GM23248 (cell line): ENCODE data around the gene DNAJC10. TPM values are rescaled to one million over a fixed set of nuclear protein-coding genes. Genes with fewer than 3 reads are reported as not detected.

ENCODE experiments used
- DNase-seq: peaks from one replicate; pipeline ENCODE4 v3.0.0-alpha.2; 2015
- H2AFZ ChIP-seq: fragments of 200-600 bp; sonication (generic); 2 replicates; pipeline ENCODE4 v1.6.1; 2016; ENCODE audit warnings: antibody characterized with exemption
- H3F3A ChIP-seq: fragments of 200-600 bp; sonication (generic); 2 replicates; pipeline ENCODE4 v1.6.1; 2016; ENCODE audit warnings: mild to moderate bottlenecking, antibody characterized with exemption, mixed run types; ENCODE audit not compliant: insufficient read depth
- H3K27ac ChIP-seq: fragments of 200-600 bp; sonication (generic); 2 replicates; pipeline ENCODE4 v1.5.1; 2016; ENCODE audit warnings: mild to moderate bottlenecking
- H3K27me3 ChIP-seq: fragments of 200-600 bp; sonication (generic); replicated peaks from 2 replicates; pipeline ENCODE4 v1.6.1; 2016; ENCODE audit warnings: mild to moderate bottlenecking; ENCODE audit not compliant: insufficient read depth
- H3K36me3 ChIP-seq: fragments of 200-600 bp; sonication (generic); 2 replicates; pipeline ENCODE4 v1.6.1; 2016; ENCODE audit warnings: low read depth, mild to moderate bottlenecking
- H3K4me1 ChIP-seq: fragments of 200-600 bp; sonication (generic); 2 replicates; pipeline ENCODE4 v1.6.1; 2016; ENCODE audit warnings: mild to moderate bottlenecking; ENCODE audit not compliant: insufficient read depth
- H3K4me2 ChIP-seq: fragments of 200-600 bp; sonication (generic); one replicate; pipeline ENCODE4 v1.6.1; 2016; ENCODE audit warnings: mild to moderate bottlenecking; ENCODE audit not compliant: unreplicated experiment
- H3K4me3 ChIP-seq: fragments of 200-600 bp; sonication (generic); 2 replicates; pipeline ENCODE4 v1.5.1; 2016; ENCODE audit warnings: mild to moderate bottlenecking
- H3K79me2 ChIP-seq: fragments of 200-600 bp; sonication (generic); 2 replicates; pipeline ENCODE4 v1.6.1; 2016; ENCODE audit warnings: mild to moderate bottlenecking; ENCODE audit not compliant: insufficient read depth
- H3K9ac ChIP-seq: fragments of 200-600 bp; sonication (generic); 2 replicates; pipeline ENCODE4 v1.6.1; 2016; ENCODE audit warnings: mild to moderate bottlenecking
- H3K9me2 ChIP-seq: fragments of 200-600 bp; sonication (generic); 2 replicates; pipeline ENCODE4 v1.6.1; 2016; ENCODE audit warnings: mixed run types, mild to moderate bottlenecking, moderate library complexity; ENCODE audit not compliant: insufficient read depth
- H3K9me3 ChIP-seq: fragments of 200-600 bp; sonication (generic); one replicate; pipeline ENCODE4 v1.6.1; 2017; ENCODE audit warnings: low read depth
- H4K20me1 ChIP-seq: fragments of 200-600 bp; sonication (generic); 2 replicates; pipeline ENCODE4 v1.6.0; 2016; ENCODE audit not compliant: insufficient read depth
- EZH2 ChIP-seq: fragments of 200-600 bp; sonication (generic); IDR thresholded peaks from 2 replicates; pipeline ENCODE4 v1.6.1; 2018; ENCODE audit warnings: antibody characterized with exemption, mild to moderate bottlenecking; ENCODE audit not compliant: insufficient read depth, poor library complexity, severe bottlenecking
- EZH2phosphoT487 ChIP-seq: fragments of 200-600 bp; sonication (generic); IDR thresholded peaks from 2 replicates; pipeline ENCODE4 v1.6.1; 2018; ENCODE audit warnings: antibody characterized with exemption, moderate library complexity, mild to moderate bottlenecking, low read depth; ENCODE audit not compliant: insufficient read depth
- whole genome bisulfite sequencing, 2 experiments: methylation state at CpG; one replicate each; pipeline ENCODE4 v1.1.6; 2015 to 2017; ENCODE audit warnings: low lambda C conversion rate in 2 of 2, low coverage in 1 of 2; ENCODE audit errors: missing lambda C conversion rate in 2 of 2; 5-methylcytosine and 5-hydroxymethylcytosine counted together
- in situ Hi-C: fragments of 300-500 bp; cut with MboI; formaldehyde crosslinking; loops from 2 replicates; pipeline ENCODE4 v1.15.0; 2020
- polyA plus RNA-seq: library from polyadenylated mRNA; unstranded; fragments of >200 nt; fragmentation: Nextera tagmentation; extraction: Ambion mirVana; gene quantifications from 2 replicates; pipeline ENCODE4 v1.2.1, GENCODE V29; 2016
- total RNA-seq: library from RNA; depleted of rRNA; stranded (reverse); fragments of >200 nt; shearing (Covaris generic); gene quantifications from 2 replicates; pipeline ENCODE4 v1.2.3, GENCODE V29; 2014

The DNAJC10 gene
- total and polyA plus RNA-seq, 2 experiments from 2014 or later, result 96.0 to 117 TPM

GRCh38 chr2:182724656-182725055 is 8.6 kb downstream of the DNAJC10 start:
- DNase-seq, result no peak
- Histone ChIP-seq H4K20me1 (no peaks in the 10 kb centered on the region), H3K9me2 (no peaks in the 10 kb centered on the region), H3K9ac (no peak overlapping the region), H3K9me3 (no peaks in the 10 kb centered on the region), H3K36me3 (peaks cover 47% of the 10 kb centered on the region), H3K4me2 (no peak overlapping the region), H3K4me1 (no peaks in the 10 kb centered on the region), H3K4me3 (no peak overlapping the region), H2AFZ (no peak overlapping the region), H3K27ac (no peak overlapping the region), H3F3A (no peaks in the 10 kb centered on the region), H3K79me2 (no peaks in the 10 kb centered on the region), H3K27me3 (no peaks in the 10 kb centered on the region)
- in situ Hi-C loops, result no loop called here
- 65 to 67% methylated on average over 3 of the region's 3 CpGs for WGBS, 2 experiments
- TF ChIP-seq EZH2phosphoT487 (no peak), EZH2 (no peak)

GRCh38 chr2:182726473-182726872 is 10.4 kb downstream of the DNAJC10 start:
- no peaks in the 10 kb centered on the region for H4K20me1 ChIP-seq
- H3K4me2 ChIP-seq, result no peak overlapping the region
- no peaks in the 10 kb centered on the region for H3K9me3 ChIP-seq
- TF ChIP-seq EZH2 (no peak), EZH2phosphoT487 (no peak)
- no peaks in the 10 kb centered on the region for H3K27me3 ChIP-seq
- H3F3A ChIP-seq, result no peaks in the 10 kb centered on the region
- no peaks in the 10 kb centered on the region for H3K79me2 ChIP-seq
- H3K9ac ChIP-seq, result no peak overlapping the region
- in situ Hi-C loops, result no loop called here
- no peaks in the 10 kb centered on the region for H3K9me2 ChIP-seq
- H3K27ac ChIP-seq, result no peak overlapping the region
- H3K4me3 ChIP-seq, result no peak overlapping the region
- no peak for DNase-seq
- 92 to 97% methylated on average over 3 of the region's 3 CpGs for WGBS, 2 experiments
- H3K4me1 ChIP-seq, result no peaks in the 10 kb centered on the region
- H2AFZ ChIP-seq, result no peak overlapping the region
- H3K36me3 ChIP-seq, result peaks cover 41% of the 10 kb centered on the region

GRCh38 chr2:182728014-182728413 is 12.0 kb downstream of the DNAJC10 start:
- H4K20me1 ChIP-seq, result no peaks in the 10 kb centered on the region
- no peak overlapping the region for H3K9ac ChIP-seq
- H2AFZ ChIP-seq, result no peak overlapping the region
- no peak for TF ChIP-seq EZH2
- no peak for TF ChIP-seq EZH2phosphoT487
- no peak overlapping the region for H3K4me2 ChIP-seq
- no peak overlapping the region for H3K27ac ChIP-seq
- 96 to 99% methylated on average over 4 of the region's 4 CpGs for WGBS, 2 experiments
- no peaks in the 10 kb centered on the region for H3K9me2 ChIP-seq
- in situ Hi-C loops, result no loop called here
- H3K79me2 ChIP-seq, result no peaks in the 10 kb centered on the region
- no peak overlapping the region for H3K4me3 ChIP-seq
- no peaks in the 10 kb centered on the region for H3K9me3 ChIP-seq
- no peaks in the 10 kb centered on the region for H3F3A ChIP-seq
- no peak for DNase-seq
- peaks cover 50% of the 10 kb centered on the region for H3K36me3 ChIP-seq
- no peaks in the 10 kb centered on the region for H3K27me3 ChIP-seq
- no peaks in the 10 kb centered on the region for H3K4me1 ChIP-seq

- no peak overlapping the region for H3K4me3 ChIP-seq
- H3K9ac ChIP-seq, result no peak overlapping the region
- no peaks in the 10 kb centered on the region for H3K4me1 ChIP-seq
- no peaks in the 10 kb centered on the region for H3K9me2 ChIP-seq
- 95 to 97% methylated on average over 2 of the region's 2 CpGs for WGBS, 2 experiments
- H4K20me1 ChIP-seq, result no peaks in the 10 kb centered on the region
- DNase-seq, result no peak
- peaks cover 45% of the 10 kb centered on the region for H3K36me3 ChIP-seq
- no peaks in the 10 kb centered on the region for H3K79me2 ChIP-seq
- in situ Hi-C loops, result no loop called here
- no peaks in the 10 kb centered on the region for H3F3A ChIP-seq
- no peak overlapping the region for H3K27ac ChIP-seq
- TF ChIP-seq EZH2phosphoT487 (no peak), EZH2 (no peak)
- H3K4me2 ChIP-seq, result no peak overlapping the region
- H3K27me3 ChIP-seq, result no peaks in the 10 kb centered on the region
- H2AFZ ChIP-seq, result no peak overlapping the region
- H3K9me3 ChIP-seq, result no peaks in the 10 kb centered on the region
Measured at GRCh38 chr2:182729710-182730339, 13.8 kb downstream of the DNAJC10 start.

GRCh38 chr2:182730486-182730885 is 14.4 kb downstream of the DNAJC10 start:
- Histone ChIP-seq H3K4me2 (no peak overlapping the region), H3F3A (no peaks in the 10 kb centered on the region), H3K9me2 (no peaks in the 10 kb centered on the region), H3K36me3 (peaks cover 47% of the 10 kb centered on the region), H2AFZ (no peak overlapping the region), H4K20me1 (no peaks in the 10 kb centered on the region), H3K27me3 (no peaks in the 10 kb centered on the region), H3K27ac (no peak overlapping the region), H3K9me3 (no peaks in the 10 kb centered on the region), H3K4me3 (no peak overlapping the region), H3K9ac (no peak overlapping the region), H3K4me1 (no peaks in the 10 kb centered on the region), H3K79me2 (no peaks in the 10 kb centered on the region)
- in situ Hi-C loops, result no loop called here
- TF ChIP-seq EZH2 (no peak), EZH2phosphoT487 (no peak)
- no peak for DNase-seq
